Lower leg skin (tissue), 3 donors: Measurements from ENCODE around the gene LRP3.

Source experiments
- CTCF ChIP-seq, 3 donors: fragments of 450-650 bp; IDR thresholded peaks; one replicate each; pipeline ENCODE4 v1.5.1; 2016; ENCODE audit warnings: antibody characterized with exemption in 3 of 3, mild to moderate bottlenecking in 3 of 3, moderate library complexity in 2 of 3
- POLR2A ChIP-seq, 2 donors: fragments of 450-650 bp; IDR thresholded peaks; one replicate each; pipeline ENCODE4 v1.6.1; 2016 to 2017; ENCODE audit warnings: antibody characterized with exemption in 2 of 2, mild to moderate bottlenecking in 1 of 2, moderate library complexity in 1 of 2

GRCh38 chr19:33220735-33221134, 26.6 kb downstream of the LRP3 start:
- TF ChIP-seq CTCF (IDR thresholded peaks at IDR 0.05) (no peak), POLR2A (IDR thresholded peaks at IDR 0.05) (no peak)
